22Rv1 (cell line): ENCODE measurements around the gene HSPA13.

Experiments
- CTCF ChIP-seq: fragments of 450-650 bp; IDR thresholded peaks from 2 replicates; pipeline ENCODE4 v1.5.1; 2017; ENCODE audit warnings: mild to moderate bottlenecking
- ZFX ChIP-seq: fragments of 450-650 bp; IDR thresholded peaks from 2 replicates; pipeline ENCODE4 v1.6.1; 2017; ENCODE audit warnings: antibody characterized with exemption, borderline replicate concordance

- no peak for TF ChIP-seq CTCF
- TF ChIP-seq ZFX = no peak
These were observed 36.0 kb upstream of the HSPA13 start for GRCh38 chr21:14418920-14419319.
